NCI-H82 (cell line): ENCODE measurements around the gene L3MBTL2.

Source experiments
- DNase-seq: peaks from one replicate; lab custom pipeline; 2025; lab: John Stamatoyannopoulos, UW

The L3MBTL2 gene

GRCh38 chr22:41215409-41215808 lies 10.3 kb downstream of the L3MBTL2 start:
- DNase-seq, result no peak

DNA sequence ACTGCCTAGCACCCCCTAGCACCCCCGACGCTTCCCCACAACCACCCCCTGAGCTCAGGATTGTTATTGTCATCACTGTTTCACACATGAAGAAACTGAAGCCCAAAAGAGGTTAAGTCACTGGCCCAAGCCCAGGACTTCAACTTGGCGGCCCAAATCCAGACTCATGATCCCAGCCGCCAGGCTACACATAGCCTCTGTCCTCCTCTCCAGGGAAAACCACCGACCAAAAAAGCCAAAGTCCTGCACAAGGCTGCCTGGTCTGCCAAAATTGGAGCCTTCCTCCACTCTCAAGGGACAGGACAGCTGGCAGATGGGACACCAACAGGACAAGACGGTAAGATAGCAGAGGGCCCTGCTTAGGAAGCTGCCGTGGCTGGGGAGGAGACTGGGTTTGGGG lies 10.8 kb downstream of the L3MBTL2 start:
- no peak for DNase-seq

DNA sequence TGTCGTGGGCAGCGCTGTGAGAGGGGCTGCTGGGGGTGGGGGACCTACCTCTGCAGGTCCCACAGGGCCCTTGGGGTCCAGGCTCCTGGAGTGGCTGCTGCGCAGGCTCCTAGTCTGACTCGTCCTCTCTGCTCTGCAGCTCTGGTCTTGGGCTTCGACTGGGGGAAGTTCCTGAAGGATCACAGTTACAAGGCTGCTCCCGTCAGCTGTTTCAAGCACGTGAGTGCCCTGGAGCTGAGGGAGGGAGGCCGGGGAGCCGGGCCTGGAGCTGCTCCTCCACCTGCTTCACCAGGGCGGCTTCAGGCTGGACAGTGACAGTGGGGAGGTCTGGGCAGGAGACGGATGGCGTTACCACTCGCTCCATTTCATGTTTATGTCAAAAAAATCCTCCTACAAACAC lies 11.9 kb downstream of the L3MBTL2 start:
- DNase-seq, result no peak

DNA sequence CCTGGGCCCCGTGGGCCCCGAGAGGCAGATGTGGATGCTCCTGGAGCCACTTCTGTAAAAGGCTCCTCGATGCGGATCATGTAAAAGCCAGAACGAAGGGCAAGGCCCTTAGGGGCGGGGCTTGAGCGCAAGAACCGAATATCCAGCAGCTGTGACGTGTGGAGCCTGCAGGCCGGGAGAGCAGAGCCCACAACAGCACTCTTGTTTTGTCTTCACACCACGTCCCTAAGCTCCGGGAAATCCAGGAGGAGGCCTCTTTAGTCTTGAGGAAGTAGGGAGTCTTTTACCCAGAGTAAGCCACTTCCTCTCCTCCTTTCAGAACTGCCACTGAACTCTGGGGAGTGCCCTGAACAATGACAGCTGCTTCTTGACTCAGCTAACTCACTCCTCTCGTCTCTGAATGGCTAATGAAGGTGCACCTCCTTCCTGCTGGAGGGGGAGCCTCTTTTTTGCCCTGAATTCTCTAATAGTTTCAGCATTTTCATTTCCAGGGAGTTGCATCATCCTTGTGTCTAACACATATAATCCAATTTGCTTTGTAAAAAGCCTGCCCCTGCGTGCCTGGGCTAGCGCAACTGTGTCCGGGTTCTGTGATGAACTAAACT lies 12.5 kb downstream of the L3MBTL2 start:
- DNase-seq, result peak; percentile 61

- no peak for DNase-seq
Measured at GRCh38 chr22:41222846-41223507, 17.9 kb downstream of the L3MBTL2 start.

DNA sequence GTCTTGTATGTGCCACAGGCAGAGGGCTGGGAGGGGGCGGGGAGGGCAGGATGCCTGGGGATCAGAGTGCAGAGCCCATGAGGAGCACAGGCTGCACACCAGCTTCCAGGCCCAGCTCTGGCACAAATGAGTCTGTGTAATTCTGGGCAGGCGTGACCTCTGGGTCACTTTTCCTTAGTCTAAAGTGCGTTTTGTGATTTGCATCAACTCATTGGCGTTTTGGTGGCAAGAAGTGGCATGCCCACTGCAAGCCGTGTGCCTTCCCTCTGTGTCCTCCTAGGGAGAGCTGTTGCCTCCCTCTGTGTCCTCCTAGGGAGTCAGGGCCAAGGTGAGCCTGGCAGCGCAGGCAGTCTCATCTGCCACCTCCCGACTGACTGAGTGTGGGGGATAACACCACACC lies 18.4 kb downstream of the L3MBTL2 start:
- DNase-seq, result no peak

GRCh38 chr22:41226723-41227655 lies 21.9 kb downstream of the L3MBTL2 start:
- no peak for DNase-seq

GRCh38 chr22:41229215-41229614 lies 24.1 kb downstream of the L3MBTL2 start:
- DNase-seq, result no peak

GRCh38 chr22:41229730-41230400 lies 24.8 kb downstream of the L3MBTL2 start:
- DNase-seq, result no peak

- DNase-seq, result no peak
Measured at GRCh38 chr22:41230401-41230785, 25.3 kb downstream of the L3MBTL2 start.

- no peak for DNase-seq
Measured at GRCh38 chr22:41231369-41231768, 26.3 kb downstream of the L3MBTL2 start.

- DNase-seq, result no peak
Measured at GRCh38 chr22:41234815-41235695, 29.9 kb downstream of the L3MBTL2 start.

GRCh38 chr22:41237036-41237706 lies 32.1 kb downstream of the L3MBTL2 start:
- no peak for DNase-seq

- peak; percentile 50 for DNase-seq
Measured at GRCh38 chr22:41237707-41238569, 32.8 kb downstream of the L3MBTL2 start.

- no peak for DNase-seq
Measured at GRCh38 chr22:41238570-41239442, 33.7 kb downstream of the L3MBTL2 start.

DNA sequence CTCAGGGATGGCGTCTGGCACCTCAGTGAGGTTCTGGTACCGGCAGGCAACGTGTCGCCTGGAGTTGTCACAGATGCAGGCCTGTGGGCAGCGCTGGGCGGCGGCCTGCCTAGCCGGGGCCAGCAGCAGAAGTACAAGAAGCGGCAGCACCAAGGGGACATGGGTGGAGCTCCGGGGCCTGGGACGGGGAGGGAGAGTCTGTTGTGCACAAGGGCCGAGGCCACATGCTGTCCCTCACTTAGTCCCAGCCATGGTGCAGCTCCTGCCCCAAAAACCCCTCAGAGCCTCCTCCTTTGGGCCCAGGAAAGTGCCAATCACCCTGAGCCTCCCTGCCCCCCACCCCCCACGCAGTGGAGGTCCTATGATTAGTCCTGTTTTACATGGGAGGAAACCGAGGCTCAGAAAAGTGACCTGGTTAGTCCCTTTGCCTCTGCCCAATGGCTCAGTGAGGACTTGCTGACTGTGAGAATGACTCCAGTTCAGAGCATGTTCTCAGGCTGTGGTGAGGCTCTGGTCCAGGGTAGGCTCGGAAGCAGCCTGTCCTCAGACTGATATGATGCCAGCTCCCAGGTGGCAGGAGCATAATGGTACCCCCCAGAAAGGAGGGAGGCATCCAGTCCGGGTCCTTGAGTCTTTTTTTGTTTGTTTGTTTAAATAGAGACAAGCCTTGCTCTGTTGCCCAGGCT lies 34.5 kb downstream of the L3MBTL2 start:
- no peak for DNase-seq

DNA sequence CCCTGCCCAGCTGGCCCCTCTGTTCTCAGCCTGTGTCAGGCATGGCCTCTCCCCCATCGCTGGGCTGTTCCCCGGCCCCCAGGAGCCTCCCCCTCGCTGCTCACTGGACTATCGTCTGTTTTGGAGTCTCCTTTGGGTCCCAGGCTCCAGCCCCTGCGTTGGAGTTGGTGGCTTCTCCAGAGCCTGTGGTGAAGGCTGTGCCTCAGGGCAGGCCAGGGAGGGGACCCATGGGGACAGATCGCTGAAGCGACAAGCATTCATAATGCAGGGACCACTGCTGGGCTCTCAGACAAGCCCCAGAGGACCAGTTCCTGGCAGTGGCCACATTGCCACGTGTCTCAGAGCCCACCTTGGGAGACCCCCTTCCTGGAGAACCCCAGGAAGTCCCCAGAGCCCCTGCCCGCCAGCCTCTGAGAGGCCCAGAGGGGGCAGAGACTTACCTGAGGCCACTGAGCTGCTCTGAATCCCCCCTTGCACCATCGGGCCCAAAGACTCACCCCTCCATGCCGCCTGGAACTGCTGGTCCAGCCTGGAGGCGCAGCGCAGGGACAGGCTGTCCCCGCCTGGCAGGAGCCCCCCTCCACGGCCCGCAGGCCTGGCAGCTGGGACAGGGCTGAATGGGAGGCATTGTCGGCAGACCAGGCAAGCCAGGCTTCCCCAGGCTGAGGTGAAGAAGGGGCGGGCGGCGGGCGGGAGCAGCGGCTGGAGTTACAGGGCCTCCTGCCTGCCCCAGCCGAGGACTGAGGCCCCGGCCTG lies 35.4 kb downstream of the L3MBTL2 start, which contains the start of gene CHADL:
Gene CHADL, minus strand, starts transcription at position 555 of the 756 bp plus-strand sequence. Its CDS starts 50 bp downstream, at position 505.
- DNase-seq, result peak; percentile 24
